NK-92 (cell line): Measurements from ENCODE around the gene DDIT4.
"Not testable (repeated sequence)": the region's sequence is repeated elsewhere in the genome, so short reads cannot be mapped to it uniquely, and the experiment has no call there.

Experiments used
- DNase-seq: peaks from one replicate; lab custom pipeline; 2025; ENCODE audit not compliant: unreplicated experiment; lab: John Stamatoyannopoulos, UW

The DDIT4 gene

GRCh38 chr10:72248468-72249151 lies 25.1 kb upstream of the DDIT4 start:
- DNase-seq: no peak

GRCh38 chr10:72249176-72249862 lies 24.4 kb upstream of the DDIT4 start:
- not testable (repeated sequence) for DNase-seq

- no peak for DNase-seq
Measured at GRCh38 chr10:72250666-72251065, 23.1 kb upstream of the DDIT4 start.

- no peak for DNase-seq
Measured at GRCh38 chr10:72251635-72252034, 22.1 kb upstream of the DDIT4 start.

GRCh38 chr10:72252972-72253371 lies 20.8 kb upstream of the DDIT4 start:
- no peak for DNase-seq

- no peak for DNase-seq
Measured at GRCh38 chr10:72253578-72253977, 20.1 kb upstream of the DDIT4 start.

- no peak for DNase-seq
Measured at GRCh38 chr10:72254813-72255568, 18.7 kb upstream of the DDIT4 start.

GRCh38 chr10:72255977-72256729 lies 17.6 kb upstream of the DDIT4 start:
- no peak for DNase-seq

- no peak for DNase-seq
Measured at GRCh38 chr10:72257051-72257892, 16.5 kb upstream of the DDIT4 start.

GRCh38 chr10:72258617-72259016 lies 15.1 kb upstream of the DDIT4 start:
- DNase-seq: no peak

GRCh38 chr10:72259491-72260238 lies 14.1 kb upstream of the DDIT4 start:
- no peak for DNase-seq

- no peak for DNase-seq
Measured at GRCh38 chr10:72260239-72260975, 13.3 kb upstream of the DDIT4 start.

GRCh38 chr10:72260976-72261783 lies 12.5 kb upstream of the DDIT4 start:
- DNase-seq: no peak

GRCh38 chr10:72261784-72262404 lies 11.8 kb upstream of the DDIT4 start:
- DNase-seq: no peak

GRCh38 chr10:72263613-72264241 lies 10.0 kb upstream of the DDIT4 start:
- no peak for DNase-seq

GRCh38 chr10:72264536-72264935 lies 9.2 kb upstream of the DDIT4 start:
- no peak for DNase-seq

GRCh38 chr10:72265508-72265907 lies 8.2 kb upstream of the DDIT4 start:
- DNase-seq: no peak
